Activated CD8-positive, alpha-beta T cell treated with anti-CD3 and anti-CD28 coated beads, Interleukin-2, amount 10 ng/mL, durations not matched to agents 7 days and 5 days (primary cell): ENCODE measurements around the gene GJA1. TPM values are rescaled to one million over a fixed set of nuclear protein-coding genes. Genes with fewer than 3 reads are reported as not detected.
"Not testable (repeated sequence)": the region's sequence is repeated elsewhere in the genome, so short reads cannot be mapped to it uniquely, and the experiment has no call there.

Experiments used
- ATAC-seq: fragments of 150-1000 bp; cut with Tn5 transposase; one replicate; pipeline ENCODE4 v1.10.0; 2021; ENCODE audit warnings: moderate library complexity
- CTCF ChIA-PET: fragments of 350-600 bp; sonication (Branson Sonifier 250); formaldehyde crosslinking; loops from one replicate; lab custom pipeline; 2021; ENCODE audit warnings: antibody characterized with exemption; lab: Charles Lee
- POLR2A ChIA-PET: fragments of 350-600 bp; sonication (Branson Sonifier 250); formaldehyde crosslinking; loops from one replicate; lab custom pipeline; 2021; ENCODE audit warnings: antibody characterized with exemption; lab: Charles Lee
- DNase-seq: peaks from one replicate; pipeline ENCODE4 v3.0.0-alpha.2; 2020
- H3K27ac Mint-ChIP-seq: one replicate; pipeline ENCODE4 v1.8.0; 2021; ENCODE audit warnings: mild to moderate bottlenecking, mixed read lengths
- H3K27me3 Mint-ChIP-seq: one replicate; pipeline ENCODE4 v1.8.0; 2021; ENCODE audit warnings: low read depth, mixed read lengths
- H3K36me3 Mint-ChIP-seq: one replicate; pipeline ENCODE4 v1.8.0; 2021; ENCODE audit warnings: low read depth, mixed read lengths
- H3K4me1 Mint-ChIP-seq: one replicate; pipeline ENCODE4 v1.8.0; 2021; ENCODE audit warnings: low read depth, mixed read lengths
- H3K4me3 Mint-ChIP-seq: one replicate; pipeline ENCODE4 v1.8.0; 2021; ENCODE audit warnings: mild to moderate bottlenecking, mixed read lengths
- H3K9me3 Mint-ChIP-seq: one replicate; pipeline ENCODE4 v1.8.0; 2022; ENCODE audit warnings: mixed read lengths; ENCODE audit not compliant: insufficient read depth
- total RNA-seq, 2 experiments: library from RNA; stranded (reverse); gene quantifications; one replicate each; pipeline ENCODE4 v1.2.3, GENCODE V29; 2021

GJA1 gene
- total RNA-seq, 2 experiments from 2014 or later: not detected

GRCh38 chr6:121439475-121439874 is 4.0 kb downstream of the GJA1 start:
- Mint-ChIP-seq H3K9me3 (no peaks in the 10 kb centered on the region), H3K27me3 (peaks cover 34% of the 10 kb centered on the region), H3K4me1 (peaks cover 16% of the 10 kb centered on the region), H3K4me3 (no peak overlapping the region), H3K36me3 (peaks cover 2% of the 10 kb centered on the region), H3K27ac (no peak overlapping the region)
- CTCF ChIA-PET: no interaction called here
- DNase-seq (no peak), ATAC-seq (no peak)
- POLR2A ChIA-PET: no interaction called here

- H3K36me3 Mint-ChIP-seq: peaks cover 2% of the 10 kb centered on the region
- no peak overlapping the region for H3K27ac Mint-ChIP-seq
- CTCF ChIA-PET: no interaction called here
- POLR2A ChIA-PET: no interaction called here
- H3K27me3 Mint-ChIP-seq: peaks cover 34% of the 10 kb centered on the region
- peaks cover 16% of the 10 kb centered on the region for H3K4me1 Mint-ChIP-seq
- no peak for ATAC-seq
- DNase-seq: no peak
- no peak overlapping the region for H3K4me3 Mint-ChIP-seq
- H3K9me3 Mint-ChIP-seq: no peaks in the 10 kb centered on the region
Measured at GRCh38 chr6:121439926-121440325, 4.5 kb downstream of the GJA1 start.

- peaks cover 26% of the 10 kb centered on the region for H3K27me3 Mint-ChIP-seq
- peaks cover 13% of the 10 kb centered on the region for H3K4me1 Mint-ChIP-seq
- ChIA-PET CTCF (no interaction called here), POLR2A (no interaction called here)
- ATAC-seq: no peak
- no peak overlapping the region for H3K27ac Mint-ChIP-seq
- no peak overlapping the region for H3K4me3 Mint-ChIP-seq
- no peaks in the 10 kb centered on the region for H3K9me3 Mint-ChIP-seq
- H3K36me3 Mint-ChIP-seq: peaks cover 2% of the 10 kb centered on the region
- no peak for DNase-seq
Measured at GRCh38 chr6:121441477-121441876, 6.0 kb downstream of the GJA1 start.

- H3K4me3 Mint-ChIP-seq: no peak overlapping the region
- H3K9me3 Mint-ChIP-seq: no peaks in the 10 kb centered on the region
- H3K36me3 Mint-ChIP-seq: peaks cover 2% of the 10 kb centered on the region
- POLR2A ChIA-PET: no interaction called here
- ATAC-seq (no peak), DNase-seq (no peak)
- peaks cover 3% of the 10 kb centered on the region for H3K4me1 Mint-ChIP-seq
- no peak overlapping the region for H3K27ac Mint-ChIP-seq
- H3K27me3 Mint-ChIP-seq: peaks cover 18% of the 10 kb centered on the region
- CTCF ChIA-PET: no interaction called here
Measured at GRCh38 chr6:121442576-121442975, 7.1 kb downstream of the GJA1 start.

GRCh38 chr6:121443971-121444541 is 8.6 kb downstream of the GJA1 start:
- DNase-seq (no peak), ATAC-seq (no peak)
- H3K4me3 Mint-ChIP-seq: no peak overlapping the region
- CTCF ChIA-PET: no interaction called here
- no peak overlapping the region for H3K27ac Mint-ChIP-seq
- no peaks in the 10 kb centered on the region for H3K4me1 Mint-ChIP-seq
- POLR2A ChIA-PET: interaction anchor here (0.6 kb wide), 1 partner anchor 18 kb away, joined by 3 read pairs; no protein-coding TSS in a partner anchor
- H3K27me3 Mint-ChIP-seq: peaks cover 9% of the 10 kb centered on the region
- no peaks in the 10 kb centered on the region for H3K9me3 Mint-ChIP-seq
- no peaks in the 10 kb centered on the region for H3K36me3 Mint-ChIP-seq

GRCh38 chr6:121446705-121447104 is 11.3 kb downstream of the GJA1 start:
- POLR2A ChIA-PET, H3K27ac Mint-ChIP-seq, DNase-seq: not testable (repeated sequence)

GRCh38 chr6:121447746-121448145 is 12.3 kb downstream of the GJA1 start:
- DNase-seq, H3K9me3 Mint-ChIP-seq, ATAC-seq, H3K27ac Mint-ChIP-seq, H3K4me3 Mint-ChIP-seq, H3K4me1 Mint-ChIP-seq, CTCF ChIA-PET, H3K27me3 Mint-ChIP-seq, H3K36me3 Mint-ChIP-seq, POLR2A ChIA-PET: not testable (repeated sequence)

More at GRCh38 chr6:121446705-121447104, 11.3 kb downstream of the GJA1 start:
- H3K27me3 Mint-ChIP-seq, H3K4me3 Mint-ChIP-seq, CTCF ChIA-PET, H3K4me1 Mint-ChIP-seq, ATAC-seq, H3K9me3 Mint-ChIP-seq, H3K36me3 Mint-ChIP-seq: not testable (repeated sequence)

- H3K36me3 Mint-ChIP-seq, POLR2A ChIA-PET, H3K4me1 Mint-ChIP-seq: not testable (repeated sequence)
Measured at GRCh38 chr6:121448528-121448927, 13.1 kb downstream of the GJA1 start.

GRCh38 chr6:121449331-121449730 is 13.9 kb downstream of the GJA1 start:
- Mint-ChIP-seq H3K27ac (no peak overlapping the region), H3K4me1 (no peaks in the 10 kb centered on the region), H3K27me3 (peaks cover under 1% of the 10 kb centered on the region), H3K36me3 (no peaks in the 10 kb centered on the region), H3K9me3 (no peaks in the 10 kb centered on the region), H3K4me3 (no peak overlapping the region)
- ChIA-PET POLR2A (no interaction called here), CTCF (no interaction called here)
- no peak for DNase-seq
- ATAC-seq: no peak

More at GRCh38 chr6:121448528-121448927, 13.1 kb downstream of the GJA1 start:
- H3K9me3 Mint-ChIP-seq, H3K27ac Mint-ChIP-seq, DNase-seq, H3K27me3 Mint-ChIP-seq, ATAC-seq, H3K4me3 Mint-ChIP-seq, CTCF ChIA-PET: not testable (repeated sequence)

- Mint-ChIP-seq H3K36me3 (no peaks in the 10 kb centered on the region), H3K4me1 (no peaks in the 10 kb centered on the region), H3K9me3 (no peaks in the 10 kb centered on the region), H3K27me3 (no peaks in the 10 kb centered on the region), H3K4me3 (no peak overlapping the region), H3K27ac (no peak overlapping the region)
- ChIA-PET POLR2A (no interaction called here), CTCF (no interaction called here)
- DNase-seq: no peak
- no peak for ATAC-seq
Measured at GRCh38 chr6:121450242-121450641, 14.8 kb downstream of the GJA1 start.

- ATAC-seq: no peak
- no peak for DNase-seq
- CTCF ChIA-PET: no interaction called here
Measured at GRCh38 chr6:121451250-121451649, 15.8 kb downstream of the GJA1 start.

GRCh38 chr6:121453191-121453590 is 17.7 kb downstream of the GJA1 start:
- no peaks in the 10 kb centered on the region for H3K4me1 Mint-ChIP-seq
- no peak for DNase-seq
- POLR2A ChIA-PET: no interaction called here
- H3K4me3 Mint-ChIP-seq: no peak overlapping the region
- H3K27me3 Mint-ChIP-seq: no peaks in the 10 kb centered on the region
- CTCF ChIA-PET: no interaction called here
- H3K27ac Mint-ChIP-seq: no peak overlapping the region
- ATAC-seq: no peak
- no peaks in the 10 kb centered on the region for H3K36me3 Mint-ChIP-seq
- no peaks in the 10 kb centered on the region for H3K9me3 Mint-ChIP-seq

More at GRCh38 chr6:121451250-121451649, 15.8 kb downstream of the GJA1 start:
- Mint-ChIP-seq H3K36me3 (no peaks in the 10 kb centered on the region), H3K4me1 (no peaks in the 10 kb centered on the region), H3K27me3 (no peaks in the 10 kb centered on the region), H3K9me3 (no peaks in the 10 kb centered on the region), H3K4me3 (no peak overlapping the region), H3K27ac (no peak overlapping the region)
- POLR2A ChIA-PET: no interaction called here

- Mint-ChIP-seq H3K4me1 (no peaks in the 10 kb centered on the region), H3K27ac (no peak overlapping the region), H3K27me3 (no peaks in the 10 kb centered on the region), H3K36me3 (no peaks in the 10 kb centered on the region), H3K4me3 (no peak overlapping the region), H3K9me3 (no peaks in the 10 kb centered on the region)
- ATAC-seq: no peak
- DNase-seq: no peak
- ChIA-PET CTCF (no interaction called here), POLR2A (no interaction called here)
Measured at GRCh38 chr6:121460170-121460569, 24.7 kb downstream of the GJA1 start.
